Right renal pelvis (tissue), 4 donors: Measurements from ENCODE around the gene FCN2. TPM values are rescaled to one million over a fixed set of nuclear protein-coding genes. Genes with fewer than 3 reads are reported as not detected.

Source experiments
- DNase-seq, 4 donors: peaks; one replicate each; pipeline ENCODE4 v3.0.0-alpha.2; 2013; ENCODE audit warnings: low read depth in 4 of 4, low spot score in 3 of 4, missing footprints in 1 of 4
- polyA plus RNA-seq, 4 donors: library from polyadenylated mRNA; unstranded; fragments of 120-200 nt; gene quantifications; one replicate each; pipeline ENCODE4 v1.2.1, GENCODE V29; 2013; ENCODE audit not compliant: insufficient read length in 4 of 4

FCN2 gene
- polyA plus RNA-seq, 4 donors, result 0.18 to 0.96 (median 0.49) TPM

- no peak for DNase-seq
Observed at GRCh38 chr9:134867917-134868750, 12.5 kb upstream of the FCN2 start.

- DNase-seq, result no peak
Observed at GRCh38 chr9:134868751-134869553, 11.7 kb upstream of the FCN2 start.

- no peak for DNase-seq
Observed at GRCh38 chr9:134869554-134870300, 10.9 kb upstream of the FCN2 start.

- no peak for DNase-seq
Observed at GRCh38 chr9:134870301-134870694, 10.3 kb upstream of the FCN2 start.

- no peak for DNase-seq
Observed at GRCh38 chr9:134870746-134871662, 9.6 kb upstream of the FCN2 start.

GRCh38 chr9:134871697-134872340, 8.8 kb upstream of the FCN2 start:
- DNase-seq, result peak; percentile 37 to 61 (median 49)

GRCh38 chr9:134872482-134873231, 8.0 kb upstream of the FCN2 start:
- no peak for DNase-seq

GRCh38 chr9:134875371-134875770, 5.2 kb upstream of the FCN2 start:
- no peak for DNase-seq

- no peak for DNase-seq
Observed at GRCh38 chr9:134877541-134877940, 3.1 kb upstream of the FCN2 start.

- no peak for DNase-seq
Observed at GRCh38 chr9:134879664-134880483, 736 bp upstream of the FCN2 start.

GRCh38 chr9:134881313-134881670, 682 bp downstream of the FCN2 start:
- no peak for DNase-seq

GRCh38 chr9:134882204-134882785, 1.7 kb downstream of the FCN2 start:
- DNase-seq, result no peak

GRCh38 chr9:134883040-134883782, 2.6 kb downstream of the FCN2 start:
- no peak for DNase-seq

GRCh38 chr9:134884492-134884891, 3.9 kb downstream of the FCN2 start:
- no peak for DNase-seq

GRCh38 chr9:134885001-134885678, 4.5 kb downstream of the FCN2 start:
- DNase-seq, result no peak

GRCh38 chr9:134885679-134886412, 5.2 kb downstream of the FCN2 start:
- DNase-seq, result no peak
